Ammon's horn (tissue), 1 donor: ENCODE measurements around the gene TBC1D22A.
A peak's percentile ranks its signal among the peaks of the same experiment; 100 is the strongest.
"Not testable (repeated sequence)": the region's sequence is repeated elsewhere in the genome, so short reads cannot be mapped to it uniquely, and the experiment has no call there.

Experiments used
- DNase-seq: peaks from one replicate; pipeline ENCODE4 v3.0.0-alpha.2; 2016; ENCODE audit warnings: low spot score

The TBC1D22A gene

GRCh38 chr22:47047321-47048122 is 285.1 kb downstream of the TBC1D22A start:
- no peak for DNase-seq

- no peak for DNase-seq
Observed at GRCh38 chr22:47048123-47049077, 285.9 kb downstream of the TBC1D22A start.

GRCh38 chr22:47049078-47049624 is 286.7 kb downstream of the TBC1D22A start:
- DNase-seq: no peak

GRCh38 chr22:47049736-47050400 is 287.4 kb downstream of the TBC1D22A start:
- DNase-seq: not testable (repeated sequence)

GRCh38 chr22:47050401-47051051 is 288.1 kb downstream of the TBC1D22A start:
- no peak for DNase-seq

GRCh38 chr22:47051441-47052071 is 289.1 kb downstream of the TBC1D22A start:
- no peak for DNase-seq

- DNase-seq: no peak
Observed at GRCh38 chr22:47052236-47053012, 290.0 kb downstream of the TBC1D22A start.

GRCh38 chr22:47053013-47053725 is 290.7 kb downstream of the TBC1D22A start:
- no peak for DNase-seq

- peak; percentile 48 for DNase-seq
Observed at GRCh38 chr22:47053726-47054141, 291.3 kb downstream of the TBC1D22A start.

GRCh38 chr22:47054231-47055072 is 292.0 kb downstream of the TBC1D22A start:
- peak; percentile 15 for DNase-seq

- no peak for DNase-seq
Observed at GRCh38 chr22:47055073-47055355, 292.6 kb downstream of the TBC1D22A start.

- DNase-seq: no peak
Observed at GRCh38 chr22:47055461-47055860, 293.0 kb downstream of the TBC1D22A start.

- no peak for DNase-seq
Observed at GRCh38 chr22:47055921-47056320, 293.5 kb downstream of the TBC1D22A start.

- peak; percentile 25 for DNase-seq
Observed at GRCh38 chr22:47056361-47056760, 293.9 kb downstream of the TBC1D22A start.

GRCh38 chr22:47056776-47057470 is 294.5 kb downstream of the TBC1D22A start:
- no peak for DNase-seq

- no peak for DNase-seq
Observed at GRCh38 chr22:47057916-47058585, 295.6 kb downstream of the TBC1D22A start.

GRCh38 chr22:47059076-47059475 is 296.6 kb downstream of the TBC1D22A start:
- no peak for DNase-seq
